Peyer's patch (tissue), 4 donors: ENCODE measurements around the gene SGMS2.

ENCODE experiments used
- POLR2A ChIP-seq, 2 donors: fragments of 450-650 bp; IDR thresholded peaks; one replicate each; pipeline ENCODE4 v1.5.1; 2017; ENCODE audit warnings: antibody characterized with exemption in 2 of 2, mild to moderate bottlenecking in 2 of 2, moderate library complexity in 2 of 2
- TF ChIP-seq, protein P1 (sequence below), 6 experiments: fragments of 450-650 bp in 4 of 6; fragments of 200-600 bp in 2 of 6; sonication (generic) in 1 of 6; IDR thresholded peaks; one replicate each; pipeline ENCODE4 v1.5.1; 2017 to 2019; ENCODE audit warnings: antibody characterized with exemption in 6 of 6, mild to moderate bottlenecking in 3 of 6, moderate library complexity in 1 of 6

- TF ChIP-seq, protein P1, sequence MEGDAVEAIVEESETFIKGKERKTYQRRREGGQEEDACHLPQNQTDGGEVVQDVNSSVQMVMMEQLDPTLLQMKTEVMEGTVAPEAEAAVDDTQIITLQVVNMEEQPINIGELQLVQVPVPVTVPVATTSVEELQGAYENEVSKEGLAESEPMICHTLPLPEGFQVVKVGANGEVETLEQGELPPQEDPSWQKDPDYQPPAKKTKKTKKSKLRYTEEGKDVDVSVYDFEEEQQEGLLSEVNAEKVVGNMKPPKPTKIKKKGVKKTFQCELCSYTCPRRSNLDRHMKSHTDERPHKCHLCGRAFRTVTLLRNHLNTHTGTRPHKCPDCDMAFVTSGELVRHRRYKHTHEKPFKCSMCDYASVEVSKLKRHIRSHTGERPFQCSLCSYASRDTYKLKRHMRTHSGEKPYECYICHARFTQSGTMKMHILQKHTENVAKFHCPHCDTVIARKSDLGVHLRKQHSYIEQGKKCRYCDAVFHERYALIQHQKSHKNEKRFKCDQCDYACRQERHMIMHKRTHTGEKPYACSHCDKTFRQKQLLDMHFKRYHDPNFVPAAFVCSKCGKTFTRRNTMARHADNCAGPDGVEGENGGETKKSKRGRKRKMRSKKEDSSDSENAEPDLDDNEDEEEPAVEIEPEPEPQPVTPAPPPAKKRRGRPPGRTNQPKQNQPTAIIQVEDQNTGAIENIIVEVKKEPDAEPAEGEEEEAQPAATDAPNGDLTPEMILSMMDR (IDR thresholded peaks at IDR 0.05) = no peak
- no peak for TF ChIP-seq POLR2A (IDR thresholded peaks at IDR 0.05)
Measured at GRCh38 chr4:107915220-107915619, 90.5 kb downstream of the SGMS2 start.
